ENCODE results near the gene HOXD3. TPM values are rescaled to one million over a fixed set of nuclear protein-coding genes. Genes with fewer than 3 reads are reported as not detected.

Gene HOXD3
- total RNA-seq, 1 donor from 2014 or later: 9.8 TPM

Small RNA genes lying within 50 kb of the gene (microRNA-seq; reads per million reads assigned to microRNA genes)
- gene MIR10B: 39,547 reads per million, percentile 97 among the genes with 10 or more reads in this experiment

Other genes with a start within 250 kb of the HOXD3 start
- 42.1 TPM for gene LNPK, start 155.0 kb upstream of the HOXD3 start, total RNA-seq
- not detected for gene EVX2, start 73.3 kb upstream of the HOXD3 start, total RNA-seq
- not detected for gene HOXD13, start 64.6 kb upstream of the HOXD3 start, total RNA-seq
- gene HOXD12, start 57.5 kb upstream of the HOXD3 start, total RNA-seq: not detected
- gene HOXD11, start 50.0 kb upstream of the HOXD3 start, total RNA-seq: 0.40 TPM
- 1.9 TPM for gene HOXD10, start 40.5 kb upstream of the HOXD3 start, total RNA-seq
- gene HOXD9, start 34.6 kb upstream of the HOXD3 start, total RNA-seq: 4.9 TPM
- gene HOXD8, start 27.6 kb upstream of the HOXD3 start, total RNA-seq: 11.9 TPM
- 6.8 TPM for gene HOXD4, start 5.8 kb upstream of the HOXD3 start, total RNA-seq
- gene HOXD1, start 31.4 kb downstream of the HOXD3 start, total RNA-seq: 1.9 TPM
- 22.8 TPM for gene MTX2, start 112.1 kb downstream of the HOXD3 start, total RNA-seq

Measured in sciatic nerve (tissue), 1 donor.